GM18505 (cell line): Measurements from ENCODE around the gene NQO2.
"Not testable (repeated sequence)": the region's sequence is repeated elsewhere in the genome, so short reads cannot be mapped to it uniquely, and the experiment has no call there.

ENCODE experiments used
- ATAC-seq: cut with Tn5 transposase; IDR thresholded peaks from one replicate; pipeline ENCODE4 v1.9.1; 2021; ENCODE audit not compliant: unreplicated experiment
- POLR2A ChIP-seq: IDR thresholded peaks from 4 replicates; pipeline ENCODE4 v1.6.1; 2011; ENCODE audit warnings: borderline replicate concordance; ENCODE audit not compliant: insufficient read depth, insufficient read length; ENCODE audit errors: extremely low read depth

NQO2 gene

DNA sequence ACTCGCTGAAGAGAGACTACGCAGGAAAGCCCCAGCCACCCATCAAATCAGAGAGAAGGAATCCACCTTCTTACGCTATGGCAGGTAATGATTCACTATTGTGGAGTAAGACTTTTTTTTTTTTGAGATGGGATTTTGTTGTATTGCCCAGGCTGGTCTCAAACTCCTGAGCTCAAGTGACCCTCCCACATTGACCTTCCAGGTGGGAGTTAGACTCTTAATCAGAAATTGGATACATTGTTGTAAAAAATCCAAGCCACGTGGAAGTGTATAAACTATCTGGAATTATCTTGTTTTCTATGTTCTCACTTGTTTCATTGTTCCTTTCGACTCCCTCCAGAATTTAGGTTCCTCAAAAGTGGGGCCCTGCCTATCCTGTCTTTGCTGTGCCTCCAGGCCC is 6.8 kb downstream of the NQO2 start:
- TF ChIP-seq POLR2A = no peak
- ATAC-seq = no peak

DNA sequence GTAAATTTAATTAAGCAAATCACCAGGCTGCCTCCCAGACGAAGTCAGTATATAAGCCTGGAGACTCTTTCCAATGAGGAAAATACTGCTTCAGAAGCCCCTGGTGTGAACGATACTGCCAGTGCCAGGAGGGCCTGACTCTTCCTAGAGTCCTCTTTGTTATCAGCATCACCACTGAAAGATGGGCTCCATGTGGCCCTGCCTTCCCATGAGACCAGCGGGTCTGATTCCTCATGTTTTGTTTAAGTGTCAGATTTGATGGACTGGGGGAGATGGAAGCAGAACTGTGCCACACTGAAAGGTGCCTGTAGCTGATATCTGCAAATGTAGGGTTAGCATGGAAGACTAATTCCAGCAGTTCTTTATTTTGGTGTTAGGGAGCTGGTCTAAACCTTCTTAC is 7.9 kb downstream of the NQO2 start:
- TF ChIP-seq POLR2A = no peak

DNA sequence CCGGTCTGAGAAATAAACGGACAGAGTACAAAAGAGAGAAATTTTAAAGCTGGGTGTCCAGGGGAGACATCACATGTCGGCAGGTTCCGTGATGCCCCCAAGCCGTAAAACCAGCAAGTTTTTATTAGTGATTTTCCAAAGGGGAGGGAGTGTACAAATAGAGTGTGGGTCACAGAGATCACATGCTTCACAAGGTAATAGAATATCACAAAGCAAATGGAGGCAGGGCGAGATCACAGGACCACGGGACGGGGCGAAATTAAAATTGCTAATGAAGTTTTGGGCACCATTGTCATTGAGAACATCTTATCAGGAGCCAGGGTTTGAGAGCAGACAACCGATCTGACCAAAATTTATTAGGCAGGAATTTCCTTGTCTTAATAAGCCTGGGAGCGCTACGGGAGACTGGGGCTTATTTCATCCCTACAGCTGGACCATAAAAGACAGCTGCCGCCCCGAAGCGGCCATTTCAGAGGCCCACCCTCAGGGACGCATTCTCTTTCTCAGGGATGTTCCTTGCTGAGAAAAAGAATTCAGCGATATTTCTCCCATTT is 9.1 kb downstream of the NQO2 start:
- not testable (repeated sequence) for ATAC-seq

More for the DNA sequence above, 7.9 kb downstream of the NQO2 start:
- no peak for ATAC-seq

DNA sequence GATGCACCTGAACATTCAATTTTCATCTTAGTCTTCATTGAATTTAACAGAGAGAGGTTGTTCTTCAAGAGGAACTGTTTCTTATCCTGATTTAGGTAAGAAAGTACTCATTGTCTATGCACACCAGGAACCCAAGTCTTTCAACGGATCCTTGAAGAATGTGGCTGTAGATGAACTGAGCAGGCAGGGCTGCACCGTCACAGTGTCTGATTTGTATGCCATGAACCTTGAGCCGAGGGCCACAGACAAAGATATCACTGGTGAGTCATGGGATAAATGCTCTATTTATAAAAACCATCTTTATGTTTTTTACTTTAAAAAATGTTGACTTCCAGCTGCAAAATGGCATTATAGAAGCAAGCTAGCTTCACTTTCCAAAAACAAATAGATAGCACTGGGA is 10.2 kb downstream of the NQO2 start:
- no peak for ATAC-seq
- no peak for TF ChIP-seq POLR2A

DNA sequence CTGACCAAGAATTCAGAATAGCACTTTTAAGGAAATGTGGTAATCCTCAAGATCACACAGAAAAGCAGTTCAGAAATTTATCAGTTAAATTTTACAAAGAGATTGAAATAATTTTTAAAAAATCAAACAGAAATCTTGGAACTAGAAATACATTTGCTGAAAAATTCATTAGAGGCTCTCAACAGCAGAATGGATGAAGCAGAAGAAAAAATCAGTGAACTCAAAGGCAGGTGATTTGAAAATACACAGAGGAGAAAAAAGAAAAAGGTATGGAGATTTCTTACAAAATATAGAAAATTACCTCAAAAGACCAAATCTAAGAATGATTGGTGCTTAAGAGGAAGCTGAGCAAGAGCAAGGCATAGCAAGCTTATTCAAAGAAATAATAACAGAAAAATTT is 11.5 kb downstream of the NQO2 start:
- ATAC-seq = no peak
- TF ChIP-seq POLR2A = no peak

DNA sequence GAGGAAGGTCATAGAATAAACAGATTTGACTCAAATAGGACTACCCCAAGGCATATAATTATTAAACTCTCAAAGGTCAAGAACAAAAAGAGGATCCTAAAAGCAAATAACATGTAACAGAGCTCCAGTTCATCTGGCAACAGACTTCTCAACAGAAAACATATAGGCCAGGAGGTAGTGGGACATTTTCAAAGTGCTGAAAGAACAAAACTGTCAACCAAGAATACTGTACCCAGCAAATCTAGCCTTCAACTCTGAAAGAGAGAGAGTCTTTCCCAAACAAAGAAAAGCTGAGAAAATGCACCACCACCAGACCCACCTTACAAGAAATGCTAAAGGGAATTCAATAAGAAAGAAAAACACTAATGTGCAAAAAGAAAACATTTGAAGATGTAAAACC is 11.9 kb downstream of the NQO2 start:
- TF ChIP-seq POLR2A = no peak
- no peak for ATAC-seq

DNA sequence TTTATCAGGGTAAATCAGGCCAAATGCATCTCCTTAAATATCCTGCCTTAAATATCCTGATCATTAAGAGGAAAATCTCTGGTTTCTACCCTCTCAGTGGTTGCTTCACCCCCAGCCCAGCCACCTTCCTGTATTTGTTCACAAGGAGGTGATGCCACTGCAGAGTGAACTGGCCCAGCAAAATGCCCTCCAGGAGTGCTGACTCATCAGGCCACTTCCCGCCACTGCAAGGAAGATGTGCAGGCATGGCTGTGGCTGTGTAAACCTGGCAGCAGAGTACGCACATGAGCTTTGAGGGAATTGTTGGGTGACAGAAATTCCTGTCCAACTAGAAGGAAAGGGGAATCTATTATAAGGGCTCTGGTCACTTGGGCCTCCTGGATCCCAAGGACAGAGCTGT is 13.8 kb downstream of the NQO2 start:
- no peak for TF ChIP-seq POLR2A
- no peak for ATAC-seq

DNA sequence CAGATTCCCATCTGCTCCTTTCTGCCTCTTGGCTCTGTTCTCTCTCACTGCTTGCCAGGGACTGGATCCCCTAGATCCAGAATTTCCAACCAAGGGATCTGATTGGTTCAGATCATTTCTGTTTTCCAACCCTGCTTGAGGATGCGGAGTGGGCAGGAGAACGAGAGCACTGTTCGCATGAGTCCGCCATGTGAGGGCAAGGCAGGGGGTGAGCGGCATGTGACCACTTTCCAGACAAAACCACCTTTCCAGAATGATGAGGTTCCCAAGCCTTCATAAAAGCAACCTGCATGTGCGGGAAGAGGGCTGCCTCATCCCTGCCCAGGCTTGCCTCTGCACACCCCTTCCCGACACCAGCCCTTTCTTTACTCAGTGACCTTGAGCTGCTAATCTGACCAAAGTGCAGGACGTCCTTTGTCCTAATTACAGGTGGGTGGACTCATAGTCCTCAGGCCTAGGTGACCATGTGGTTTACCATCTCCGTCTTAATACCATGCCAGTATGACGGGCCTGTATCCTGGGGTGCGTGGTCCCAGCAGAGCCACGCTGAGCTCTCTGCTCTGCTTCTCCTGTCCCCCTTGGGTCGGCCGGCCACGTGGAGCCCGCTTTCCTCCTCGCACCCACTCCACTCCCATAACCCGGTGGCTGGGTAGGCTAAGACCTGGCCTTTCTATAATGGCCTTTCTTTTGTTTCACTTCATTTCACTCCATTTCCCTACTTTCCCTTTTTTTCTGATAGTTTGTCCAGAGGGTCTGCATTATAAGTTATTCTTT is 14.4 kb downstream of the NQO2 start:
- no peak for ATAC-seq
- no peak for TF ChIP-seq POLR2A

DNA sequence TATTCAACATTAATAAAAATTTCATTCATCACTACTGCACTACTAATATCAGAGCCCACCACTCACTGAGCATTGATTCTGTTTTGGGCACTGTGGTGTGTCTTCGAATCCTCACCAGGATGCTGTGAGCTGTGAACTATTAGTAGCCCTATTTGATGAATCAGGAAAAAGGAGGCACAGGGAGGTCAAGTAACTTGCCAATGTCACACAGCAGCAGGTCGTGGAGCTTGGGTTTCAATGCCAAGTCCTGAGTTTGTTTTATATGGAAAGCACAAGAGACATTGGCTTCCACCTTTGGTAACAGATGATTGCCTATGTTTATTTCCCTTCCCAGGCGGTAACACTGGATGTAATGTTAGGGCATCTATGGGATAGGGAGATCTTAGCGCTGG is 15.0 kb downstream of the NQO2 start:
- ATAC-seq = no peak
- no peak for TF ChIP-seq POLR2A

DNA sequence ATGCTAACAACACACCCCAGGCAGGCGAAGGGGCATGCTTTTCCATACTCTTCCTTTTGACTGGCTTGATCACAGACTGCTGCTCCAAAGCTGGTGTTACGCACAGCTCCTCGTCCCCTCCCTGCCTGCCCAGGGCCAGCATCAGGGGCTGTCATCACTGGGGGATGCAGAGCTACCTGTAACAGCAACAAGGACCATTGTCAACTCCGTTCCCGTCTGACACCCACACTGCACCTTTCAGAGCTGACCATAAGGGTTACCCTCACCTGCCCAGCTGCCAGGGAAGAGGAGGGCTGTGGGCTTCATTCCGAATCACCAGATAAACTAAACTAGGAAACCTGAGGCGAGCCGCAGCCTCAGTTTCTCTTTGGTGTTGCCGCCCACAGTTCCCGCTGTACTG is 15.4 kb downstream of the NQO2 start:
- TF ChIP-seq POLR2A = no peak
- ATAC-seq = no peak

DNA sequence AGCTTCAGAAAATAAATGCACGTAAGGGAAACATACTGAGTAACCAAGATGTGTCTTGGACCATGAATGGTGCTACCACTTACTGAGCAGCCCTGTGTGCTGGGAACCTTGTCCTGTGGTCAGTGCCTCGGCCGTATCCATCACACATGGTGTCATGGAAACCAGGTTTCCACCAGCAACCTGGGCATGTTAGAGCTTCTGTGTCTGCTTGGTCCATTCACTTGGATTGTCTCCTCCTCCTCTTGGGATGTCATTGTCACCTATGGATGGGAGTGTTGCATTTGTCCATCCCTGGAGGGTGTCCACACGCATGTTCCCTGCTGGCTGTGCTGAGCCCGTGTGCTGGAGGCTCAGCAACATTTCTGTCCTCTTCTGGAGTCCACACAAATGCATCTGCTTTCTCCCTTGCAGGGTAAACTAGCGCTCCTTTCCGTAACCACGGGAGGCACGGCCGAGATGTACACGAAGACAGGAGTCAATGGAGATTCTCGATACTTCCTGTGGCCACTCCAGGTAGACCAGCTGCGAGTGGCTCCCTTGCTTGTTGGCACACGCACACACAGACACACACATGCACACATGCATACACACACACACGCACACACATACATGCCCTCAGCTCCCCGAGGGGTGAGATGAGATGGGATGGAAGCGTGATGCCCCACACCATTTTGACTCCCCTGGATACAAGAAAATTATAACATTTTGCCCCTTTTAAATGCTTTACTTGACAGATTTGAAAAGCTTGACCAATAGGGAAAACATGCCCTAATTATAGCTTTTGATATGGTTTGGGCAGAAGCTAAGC is 17.0 kb downstream of the NQO2 start:
- ATAC-seq = no peak
- no peak for TF ChIP-seq POLR2A

DNA sequence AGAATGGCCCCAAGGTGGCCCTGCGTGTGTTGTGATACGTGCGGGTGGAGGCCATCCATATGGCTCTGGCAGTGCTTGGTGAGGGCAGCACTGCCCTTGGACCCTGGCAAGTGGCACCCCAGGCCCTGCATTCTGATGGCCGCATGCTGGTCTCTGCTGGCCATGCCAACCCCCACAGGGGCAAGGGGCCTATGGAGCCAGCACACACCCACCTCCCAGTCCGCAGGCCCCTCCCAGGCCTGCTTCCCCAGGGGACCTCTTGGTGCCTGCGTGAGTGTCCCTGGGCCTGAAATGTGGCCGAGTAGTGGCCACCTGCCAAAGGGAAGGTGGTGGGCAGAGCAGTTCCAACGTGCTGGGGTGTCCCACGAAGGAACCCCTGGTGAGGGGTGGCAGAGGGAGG is 17.6 kb downstream of the NQO2 start:
- ATAC-seq = no peak
- TF ChIP-seq POLR2A = no peak

DNA sequence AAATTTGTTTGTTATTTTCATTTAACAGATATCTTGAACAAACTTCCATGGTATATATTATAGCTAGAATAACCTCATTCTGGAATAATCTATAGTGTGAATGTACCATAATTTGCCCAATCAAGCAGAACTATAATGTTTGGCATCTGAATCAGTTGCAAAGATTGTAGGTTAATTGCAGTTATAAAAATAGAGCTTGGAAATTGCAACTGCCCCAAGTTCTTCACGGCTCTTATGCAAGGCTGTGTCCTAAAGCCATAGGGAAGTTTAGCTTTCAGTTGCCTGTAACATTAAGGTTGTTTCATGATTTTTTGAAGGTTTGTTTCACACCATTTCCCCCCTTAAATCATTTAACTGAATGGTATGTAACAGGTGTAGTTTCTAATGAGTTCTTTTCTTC is 19.4 kb downstream of the NQO2 start:
- no peak for TF ChIP-seq POLR2A
- ATAC-seq = no peak

DNA sequence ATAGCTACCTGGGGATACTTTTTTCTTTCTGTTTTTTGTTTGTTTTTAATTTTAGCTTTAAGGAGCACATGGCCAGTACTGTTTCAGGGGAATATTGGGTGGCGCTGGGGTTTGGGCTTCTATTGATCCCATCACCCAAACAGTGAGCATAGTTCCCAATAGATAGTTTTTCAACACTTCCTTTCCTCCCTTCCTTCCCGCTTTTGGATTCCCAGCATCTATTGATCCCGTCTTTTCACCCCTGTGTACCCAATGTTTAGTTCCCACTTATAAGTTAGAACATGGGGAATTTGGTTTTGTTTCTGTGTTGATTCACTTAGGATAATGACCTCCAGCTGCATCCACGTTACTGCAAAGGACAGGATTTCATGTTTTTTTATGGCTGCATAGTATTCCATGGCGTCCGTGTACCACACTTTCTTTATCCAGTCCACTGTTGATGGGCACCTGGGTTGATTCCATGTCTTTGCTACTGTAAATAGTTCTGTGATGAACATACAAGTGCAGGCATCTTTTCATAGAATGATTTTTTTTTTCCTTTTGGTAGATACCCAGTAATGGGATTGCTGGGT is 20.1 kb downstream of the NQO2 start:
- no peak for ATAC-seq
- no peak for TF ChIP-seq POLR2A

DNA sequence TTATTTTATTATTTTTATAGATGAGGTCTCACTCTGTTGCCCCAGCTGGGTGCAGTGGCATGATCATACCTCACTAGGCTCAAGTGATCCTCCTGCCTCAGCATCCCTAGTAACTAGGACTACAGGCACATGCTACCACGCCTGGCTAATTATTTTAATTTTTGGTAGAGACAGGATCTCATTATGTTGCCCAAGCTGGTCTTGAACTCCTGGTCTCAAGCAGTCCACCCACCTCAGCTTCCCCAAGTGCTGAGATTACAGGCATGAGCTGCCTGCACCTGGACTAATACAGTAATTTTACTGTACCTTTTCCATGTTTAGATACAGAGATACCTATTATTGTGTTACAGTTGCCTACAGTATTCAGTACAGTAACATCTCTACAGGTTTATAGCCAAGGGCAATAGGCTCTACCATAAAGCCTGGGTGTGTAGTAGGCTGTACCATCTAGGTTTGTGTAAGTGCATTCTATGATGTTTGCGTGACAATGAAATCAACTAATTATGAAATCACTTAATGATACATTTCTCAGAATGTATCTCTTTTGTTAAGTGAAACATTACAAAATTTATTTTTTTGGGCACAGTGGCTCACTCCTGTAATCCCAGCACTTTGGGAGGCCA is 21.4 kb downstream of the NQO2 start:
- ATAC-seq = not testable (repeated sequence)
